Thyroid gland (tissue), 4 donors: Measurements from ENCODE around the gene HMGCLL1.

Experiments used
- CTCF ChIP-seq, 6 experiments: fragments of 200-600 bp in 3 of 6; fragments of 450-650 bp in 3 of 6; sonication (generic) in 3 of 6; IDR thresholded peaks; one replicate each; pipeline ENCODE4 v1.5.1; 2016 to 2019; ENCODE audit warnings: antibody characterized with exemption in 6 of 6, mild to moderate bottlenecking in 2 of 6, inconsistent platforms in 1 of 6, moderate library complexity in 1 of 6
- POLR2A ChIP-seq, 2 donors: fragments of 450-650 bp; IDR thresholded peaks; one replicate each; pipeline ENCODE4 v1.6.1; 2017; ENCODE audit warnings: antibody characterized with exemption in 2 of 2, mild to moderate bottlenecking in 2 of 2, moderate library complexity in 1 of 2

- TF ChIP-seq POLR2A (IDR thresholded peaks at IDR 0.05): no peak
- no peak for TF ChIP-seq CTCF (IDR thresholded peaks at IDR 0.05)
Observed at GRCh38 chr6:55541024-55541423, 38.0 kb downstream of the HMGCLL1 start.
